HCT116 (cell line): Measurements from ENCODE around the gene GPR146. TPM values are rescaled to one million over a fixed set of nuclear protein-coding genes. Genes with fewer than 3 reads are reported as not detected.

Experiments used
- ATAC-seq: fragments of 200-7000 bp; cut with Tn5 transposase; 2 replicates; pipeline ENCODE4 v1.9.1; 2020; ENCODE audit warnings: mild to moderate bottlenecking, moderate library complexity
- BruUV-seq: library from RNA; stranded (reverse); fragments of 400-500 nt; replicated peaks from 2 replicates; lab custom pipeline; 2021; lab: Mats Ljungman, UMichigan
- CTCF ChIA-PET: fragments of 300-600 bp; sonication (Branson Sonifier 250); formaldehyde crosslinking; loops from one replicate; lab custom pipeline; 2021; ENCODE audit warnings: antibody characterized with exemption; lab: Charles Lee
- POLR2A ChIA-PET: fragments of 300-600, 350-600 bp; sonication (Branson Sonifier 250); formaldehyde crosslinking; loops from one replicate; lab custom pipeline; 2021; ENCODE audit warnings: antibody characterized with exemption; lab: Charles Lee
- RAD21 ChIA-PET, 2 experiments: fragments of 300-600 bp; sonication (Branson Sonifier 250); formaldehyde crosslinking; loops; one replicate each; lab custom pipeline; 2023; ENCODE audit warnings: low total read pairs in 2 of 2; ENCODE audit not compliant: uncharacterized antibody in 2 of 2, unreplicated experiment in 2 of 2, low non-redundant PET in 1 of 2; lab: Charles Lee
- DNase-seq: peaks from one replicate; pipeline ENCODE4 v3.0.0-alpha.2; 2010; ENCODE audit warnings: low read depth, low spot score
- H2AFZ ChIP-seq: fragments of 200-600 bp; shearing (Covaris generic), sonication (generic); 2 replicates; pipeline ENCODE4 v1.6.1; 2017; ENCODE audit warnings: low read depth, mixed run types, mixed read lengths, antibody characterized with exemption, low read length; ENCODE audit not compliant: poor library complexity, severe bottlenecking
- H3K27ac ChIP-seq: 2 replicates; pipeline ENCODE4 v1.5.1; 2012; ENCODE audit warnings: low read depth, low read length
- H3K27me3 ChIP-seq: fragments of 200-600 bp; sonication (generic); 2 replicates; pipeline ENCODE4 v1.6.1; 2016; ENCODE audit warnings: mixed run types, low read length, mixed read lengths; ENCODE audit not compliant: insufficient read depth
- H3K36me3 ChIP-seq, 2 experiments: fragments of 200-500 bp in 1 of 2; fragments of 200-600 bp in 1 of 2; sonication (Bioruptor generic) in 1 of 2; sonication (generic) in 1 of 2; 2 replicates each; pipeline versions ENCODE4 v1.5.1 to v1.6.1; 2014 to 2016; ENCODE audit warnings: low read length in 2 of 2, inconsistent platforms in 1 of 2, mixed read lengths in 1 of 2, mixed run types in 1 of 2; ENCODE audit not compliant: insufficient read depth in 2 of 2, control insufficient read depth in 1 of 2
- H3K4me1 ChIP-seq, 2 experiments: fragments of 200-600 bp in 1 of 2; sonication (generic) in 1 of 2; 2 replicates each; pipeline versions ENCODE4 v1.5.1 to v1.6.1; 2012 to 2017; ENCODE audit warnings: low read length in 2 of 2, inconsistent platforms in 1 of 2, mild to moderate bottlenecking in 1 of 2, mixed read lengths in 1 of 2, mixed run types in 1 of 2, moderate library complexity in 1 of 2; ENCODE audit not compliant: insufficient read depth in 2 of 2, control insufficient read depth in 1 of 2
- H3K4me2 ChIP-seq: fragments of 200-600 bp; sonication (generic); 2 replicates; pipeline ENCODE4 v1.6.1; 2017; ENCODE audit warnings: mixed run types, low read length, mixed read lengths
- H3K4me3 ChIP-seq, 2 experiments: fragments of 200-600 bp in 1 of 2; sonication (generic) in 1 of 2; replicated peaks in 1 of 2; 2 replicates each; pipeline ENCODE4 v1.5.1; 2011 to 2016; ENCODE audit warnings: low read length in 2 of 2, control low read depth in 1 of 2, low read depth in 1 of 2, mild to moderate bottlenecking in 1 of 2, mixed read lengths in 1 of 2, mixed run types in 1 of 2
- H3K79me2 ChIP-seq: fragments of 200-600 bp; sonication (generic); 2 replicates; pipeline ENCODE4 v1.6.1; 2017; ENCODE audit warnings: mild to moderate bottlenecking, mixed run types, low read length, moderate library complexity, mixed read lengths; ENCODE audit not compliant: insufficient read depth
- H3K9ac ChIP-seq: fragments of 200-600 bp; sonication (generic); 2 replicates; pipeline ENCODE4 v1.6.1; 2016; ENCODE audit warnings: low read length, mixed read lengths
- H3K9me2 ChIP-seq: fragments of 200-600 bp; sonication (generic), shearing (Covaris generic); 2 replicates; pipeline ENCODE4 v1.6.1; 2017; ENCODE audit warnings: mixed run types, mild to moderate bottlenecking, moderate library complexity; ENCODE audit not compliant: insufficient read depth
- H3K9me3 ChIP-seq, 2 experiments: fragments of 200-500 bp in 1 of 2; fragments of 200-600 bp in 1 of 2; sonication (Bioruptor generic) in 1 of 2; sonication (generic) in 1 of 2; 2 replicates each; pipeline ENCODE4 v1.6.1; 2014 to 2017; ENCODE audit warnings: low read length in 2 of 2, mixed read lengths in 2 of 2, inconsistent platforms in 1 of 2, low read depth in 1 of 2, mild to moderate bottlenecking in 1 of 2, mixed run types in 1 of 2, moderate library complexity in 1 of 2; ENCODE audit not compliant: control insufficient read depth in 1 of 2, insufficient read depth in 1 of 2
- H4K20me1 ChIP-seq: fragments of 200-600 bp; sonication (generic), shearing (Covaris generic); 2 replicates; pipeline ENCODE4 v1.6.1; 2017; ENCODE audit warnings: mixed run types, mild to moderate bottlenecking, moderate library complexity; ENCODE audit not compliant: insufficient read depth
- CBX3 ChIP-seq: IDR thresholded peaks from 2 replicates; pipeline ENCODE4 v1.6.1; 2012; ENCODE audit warnings: low read depth
- CEBPB ChIP-seq: IDR thresholded peaks from 2 replicates; pipeline ENCODE4 v1.6.1; 2012; ENCODE audit warnings: low read depth
- EGR1 ChIP-seq: IDR thresholded peaks from 2 replicates; pipeline ENCODE4 v1.6.1; 2012; ENCODE audit warnings: low read depth
- ELF1 ChIP-seq: IDR thresholded peaks from 2 replicates; pipeline ENCODE4 v1.6.1; 2012; ENCODE audit warnings: low read depth, borderline replicate concordance
- EZH2 ChIP-seq: fragments of 200-600 bp; sonication (generic); IDR thresholded peaks from 2 replicates; pipeline ENCODE4 v1.6.1; 2017; ENCODE audit warnings: antibody characterized with exemption, mixed run types
- JUND ChIP-seq: IDR thresholded peaks from 2 replicates; pipeline ENCODE4 v1.6.1; 2012
- RAD21 ChIP-seq: IDR thresholded peaks from 2 replicates; pipeline ENCODE4 v1.6.1; 2012; ENCODE audit warnings: low read depth, mild to moderate bottlenecking
- ZNF274 ChIP-seq: fragments of 200-500 bp; sonication (Bioruptor generic); IDR thresholded peaks from 2 replicates; pipeline ENCODE4 v1.6.1; 2014; ENCODE audit warnings: mild to moderate bottlenecking, low read depth, low read length, inconsistent platforms
- intact Hi-C: fragments of 100-400 bp; cut with micrococcal nuclease; formaldehyde crosslinking; loops from 2 replicates; pipeline ENCODE4 v1.10.0; 2022
- total RNA-seq: library from RNA; stranded (reverse); gene quantifications from one replicate; pipeline ENCODE4 v1.2.1, GENCODE V29; 2021; ENCODE audit not compliant: unreplicated experiment
- TF ChIP-seq, protein P1 (sequence below): IDR thresholded peaks from 2 replicates; pipeline ENCODE4 v1.6.1; 2012

GPR146 gene
- total RNA-seq, 1 experiment from 2014 or later = 2.4 TPM

DNA sequence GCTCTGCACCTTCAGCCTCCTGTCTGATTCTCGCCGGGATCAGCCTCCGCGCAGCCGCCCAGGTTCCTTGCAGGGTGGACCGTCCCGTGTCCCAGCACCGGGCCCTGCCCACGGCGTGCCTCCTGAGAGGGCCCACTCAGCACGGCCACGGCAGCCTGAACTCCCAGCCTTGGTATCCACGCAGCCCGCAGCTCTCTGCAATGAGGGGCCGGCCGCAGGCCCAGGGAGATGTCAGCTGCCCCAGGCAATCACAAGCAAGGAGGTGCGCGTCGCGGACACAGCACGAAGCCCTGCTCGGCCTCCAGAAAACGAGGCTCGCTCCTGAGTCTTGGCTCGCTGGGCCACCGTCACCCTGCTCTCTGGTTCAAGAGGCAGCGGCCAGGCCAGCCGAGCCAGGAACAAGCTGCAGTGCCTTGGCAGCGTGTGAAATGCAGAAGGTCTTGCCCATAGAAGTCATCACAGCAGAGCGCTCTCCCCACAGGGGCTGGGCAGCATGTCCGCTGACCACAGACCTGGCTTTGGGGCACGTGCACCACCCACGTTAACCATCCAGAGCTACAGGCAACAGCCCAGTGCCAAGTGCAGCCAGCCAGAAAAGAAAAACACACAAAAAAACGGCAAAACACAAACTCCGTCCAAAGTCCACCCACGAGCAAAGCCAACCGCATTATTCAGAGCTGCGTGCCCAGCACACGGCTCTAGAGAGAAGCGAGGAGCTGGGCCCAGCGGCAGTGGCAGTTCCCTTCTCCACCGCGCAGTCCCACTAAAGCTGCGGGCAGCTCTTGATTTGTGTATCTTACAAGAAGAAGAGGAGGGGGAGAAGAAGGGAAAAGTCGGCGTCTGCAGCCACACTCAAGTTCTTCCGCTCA is 57.5 kb downstream of the GPR146 start:
- Histone ChIP-seq H3K27me3 (no peaks in the 10 kb centered on the region), H3K4me1 (no peaks in the 10 kb centered on the region), H3K27ac (no peak overlapping the region), H3K36me3 (0 out of 4 replicates have a peak, but pooled peaks cover 0 to 2% of the 10 kb centered on the region in 2 experiments), H3K9ac (no peak overlapping the region), H2AFZ (no peak overlapping the region), H3K79me2 (peaks cover 31% of the 10 kb centered on the region; the same call in 1 of the 2 replicates), H4K20me1 (no peaks in the 10 kb centered on the region), H3K4me3 (no peak overlapping the region), H3K9me2 (no peaks in the 10 kb centered on the region), H3K9me3 (no peaks in the 10 kb centered on the region), H3K4me2 (no peak overlapping the region)
- DNase-seq (no peak), ATAC-seq (no peak)
- POLR2A ChIA-PET = no interaction called here
- intact Hi-C loops = no loop called here
- CTCF ChIA-PET = no interaction called here
- BruUV-seq = no TSS peak
- TF ChIP-seq EGR1 = no peak
- TF ChIP-seq RAD21 = no peak
- TF ChIP-seq, protein P1, sequence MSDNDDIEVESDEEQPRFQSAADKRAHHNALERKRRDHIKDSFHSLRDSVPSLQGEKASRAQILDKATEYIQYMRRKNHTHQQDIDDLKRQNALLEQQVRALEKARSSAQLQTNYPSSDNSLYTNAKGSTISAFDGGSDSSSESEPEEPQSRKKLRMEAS = no peak
- TF ChIP-seq ELF1 = no peak
- TF ChIP-seq CEBPB = no peak
- no peak for TF ChIP-seq EZH2
- RAD21 ChIA-PET = no interaction called here

DNA sequence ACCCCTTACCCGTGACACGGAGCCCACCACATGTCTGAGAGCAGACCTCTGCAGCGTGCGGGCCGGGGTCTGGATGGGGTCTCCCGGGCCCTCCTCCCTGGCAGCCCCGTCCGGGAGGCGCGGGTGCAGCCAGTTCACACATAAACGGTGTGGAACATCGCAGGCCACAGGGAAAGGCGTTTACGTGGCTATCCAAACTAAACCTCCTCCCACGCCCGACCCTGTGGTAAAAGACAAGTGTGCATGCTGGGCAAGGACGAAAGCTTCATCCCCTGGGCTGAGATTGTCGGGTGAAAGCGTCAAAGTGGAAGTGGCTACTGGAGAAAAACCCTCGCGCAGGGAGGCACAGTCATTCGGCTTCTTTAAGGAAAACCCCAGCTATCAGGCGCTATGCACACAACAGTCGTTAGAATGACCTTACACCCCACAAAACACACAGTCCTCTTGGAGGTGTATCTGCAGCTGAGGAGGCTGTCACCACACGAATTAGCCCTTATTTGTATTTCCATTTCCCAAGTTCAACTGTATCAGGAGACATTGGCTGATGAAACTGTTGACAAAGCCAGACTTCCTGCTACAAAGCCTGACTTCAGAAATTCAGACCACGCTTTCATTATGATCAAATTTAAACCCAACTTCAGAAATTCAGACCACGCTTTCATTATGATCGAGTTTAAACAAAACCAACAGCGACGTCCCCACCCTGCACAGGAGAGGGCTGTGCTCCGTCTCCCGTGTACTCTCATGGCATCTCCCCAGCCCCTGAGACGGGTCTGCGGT is 58.9 kb downstream of the GPR146 start:
- no peak overlapping the region for H3K27ac ChIP-seq
- H2AFZ ChIP-seq = no peak overlapping the region
- ATAC-seq = no peak
- ChIA-PET RAD21 (no interaction called here), POLR2A (no interaction called here), CTCF (no interaction called here)
- TF ChIP-seq CBX3 (no peak), ELF1 (no peak), ZNF274 (no peak), JUND (no peak)
- DNase-seq = no peak
- no peak overlapping the region for H3K9ac ChIP-seq
- H3K4me1 ChIP-seq = no peaks in the 10 kb centered on the region
- no peaks in the 10 kb centered on the region for H4K20me1 ChIP-seq
- H3K4me3 ChIP-seq = no peak overlapping the region
- peaks cover 31% of the 10 kb centered on the region; the same call in 1 of the 2 replicates for H3K79me2 ChIP-seq
- H3K9me2 ChIP-seq = no peaks in the 10 kb centered on the region
- no TSS peak for BruUV-seq
- intact Hi-C loops = no loop called here
- no peak overlapping the region for H3K4me2 ChIP-seq
- H3K36me3 ChIP-seq = no peaks in the 10 kb centered on the region
- no peaks in the 10 kb centered on the region for H3K27me3 ChIP-seq
- no peaks in the 10 kb centered on the region for H3K9me3 ChIP-seq
